ENCODE results near the gene ZFP2.
"Not testable (repeated sequence)": the region's sequence is repeated elsewhere in the genome, so short reads cannot be mapped to it uniquely, and the experiment has no call there.

Gene ZFP2

DNA sequence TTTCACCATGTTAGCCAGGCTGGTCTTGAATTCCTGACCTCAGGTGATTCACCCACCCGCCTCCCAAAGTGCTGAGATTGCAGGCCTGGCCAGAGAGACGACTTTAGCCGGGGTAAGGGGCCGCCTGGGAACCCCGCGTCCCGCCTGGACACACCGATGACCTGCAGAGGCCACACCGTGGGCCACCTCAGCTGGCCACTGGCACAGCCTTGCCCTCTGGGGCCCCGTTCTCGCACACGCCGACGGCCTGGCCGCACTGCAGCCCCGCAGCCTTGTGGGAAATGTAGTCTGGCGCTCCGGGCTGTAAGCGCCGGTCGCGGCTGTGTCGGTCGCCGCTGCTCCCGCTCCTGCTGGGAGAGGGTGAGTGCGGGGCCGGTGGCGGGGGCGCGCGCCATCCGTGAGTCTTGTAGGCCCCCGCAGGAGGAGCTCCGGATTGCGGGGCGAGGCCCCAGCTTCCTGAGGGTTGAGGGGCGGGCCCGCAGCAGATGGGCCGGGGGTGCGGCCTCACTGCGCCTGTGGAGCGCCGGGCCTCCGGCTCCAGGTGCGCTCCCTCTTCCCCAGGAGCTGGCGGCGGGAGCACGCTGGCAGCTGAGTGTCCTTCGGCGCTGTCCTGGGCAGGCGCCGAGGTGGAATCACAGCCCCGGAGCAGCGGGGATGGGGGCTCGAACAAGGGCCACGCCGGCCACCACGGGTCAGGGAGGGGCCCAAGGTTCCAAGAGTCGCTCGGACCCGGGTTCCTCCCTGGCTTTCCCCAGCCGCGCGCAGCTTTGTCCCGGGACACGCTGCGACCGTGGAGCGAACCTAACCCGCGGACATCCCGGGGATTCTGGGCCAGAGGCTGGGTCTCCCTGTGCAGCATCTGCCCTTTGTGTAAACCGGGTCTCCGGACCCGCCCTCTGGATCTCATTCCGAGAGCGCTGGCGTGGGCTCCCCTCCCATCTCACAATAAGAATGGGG lies at the start of gene ZFP2:
Gene ZFP2 (plus strand): TSS at position 299 of the 957 bp plus-strand sequence. CDS start 35,401 bp downstream, outside the sequence.
- no peaks in the 10 kb centered on the region for H3K27me3 ChIP-seq (ENCODE audit: control insufficient read depth, insufficient read depth, low read length)
- peak within 1 kb of the TSS; percentile 2 for H3K9ac ChIP-seq (ENCODE audit: low read length)
- H3K4me1 ChIP-seq (ENCODE audit: control insufficient read depth, insufficient read depth, low read length) = no peaks in the 10 kb centered on the region
- H3K36me3 ChIP-seq (ENCODE audit: control insufficient read depth, insufficient read depth, low read length) = no peaks in the 10 kb centered on the region
- H3K4me3 ChIP-seq (ENCODE audit: low read length) = peak within 1 kb of the TSS; percentile 76
- peak within 1 kb of the TSS; percentile 61 for H3K27ac ChIP-seq (ENCODE audit: low read depth, low read length)

DNA sequence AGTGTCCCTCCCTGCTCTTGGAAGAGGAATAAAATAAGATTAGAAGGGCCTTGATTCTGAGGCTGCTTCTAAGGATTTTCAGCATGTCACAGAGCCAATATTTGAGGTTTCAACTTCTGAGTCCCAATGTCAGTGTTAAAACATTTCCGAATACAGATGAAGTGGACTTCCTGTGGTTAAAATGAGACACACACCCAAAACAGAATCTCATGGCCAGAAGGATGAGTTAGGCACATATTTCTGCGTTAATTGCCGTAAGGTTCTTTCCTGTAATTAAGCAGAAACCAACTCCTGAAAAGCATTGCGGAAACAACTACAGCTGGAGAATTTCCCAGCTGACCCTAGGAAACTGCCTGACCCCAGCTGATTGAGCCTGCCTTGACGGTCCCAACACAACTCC lies 46.4 kb upstream of the ZFP2 start:
- H3K9ac ChIP-seq (ENCODE audit: low read length) = no peak overlapping the region
- no peak overlapping the region for H3K27ac ChIP-seq (ENCODE audit: low read depth, low read length)
- H3K36me3 ChIP-seq (ENCODE audit: control insufficient read depth, insufficient read depth, low read length) = no peaks in the 10 kb centered on the region
- H3K4me1 ChIP-seq (ENCODE audit: control insufficient read depth, insufficient read depth, low read length) = no peaks in the 10 kb centered on the region
- H3K4me3 ChIP-seq (ENCODE audit: low read length) = no peak overlapping the region
- H3K27me3 ChIP-seq (ENCODE audit: control insufficient read depth, insufficient read depth, low read length) = no peaks in the 10 kb centered on the region

DNA sequence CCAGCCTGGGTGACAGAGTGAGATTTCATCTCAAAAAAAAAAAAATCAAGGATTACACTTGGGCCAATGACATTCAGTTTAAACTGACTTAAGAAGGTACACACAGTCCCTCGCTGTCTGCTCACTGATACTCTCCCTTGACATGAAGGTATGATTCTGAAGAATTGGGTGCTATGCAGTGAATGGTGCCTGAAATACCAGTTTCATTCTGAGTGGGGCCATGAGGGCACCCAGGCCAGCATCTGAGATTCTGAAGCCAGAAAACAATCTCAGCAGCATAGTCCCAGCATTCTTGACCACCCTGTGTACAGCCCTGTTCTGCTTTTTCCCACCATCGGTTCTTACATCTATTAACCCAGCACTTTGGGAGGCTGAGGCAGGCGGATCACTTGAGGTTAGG lies 43.8 kb upstream of the ZFP2 start:
- no peaks in the 10 kb centered on the region for H3K4me1 ChIP-seq (ENCODE audit: control insufficient read depth, insufficient read depth, low read length)
- no peaks in the 10 kb centered on the region for H3K27me3 ChIP-seq (ENCODE audit: control insufficient read depth, insufficient read depth, low read length)
- H3K9ac ChIP-seq (ENCODE audit: low read length) = no peak overlapping the region
- no peak overlapping the region for H3K27ac ChIP-seq (ENCODE audit: low read depth, low read length)
- no peak overlapping the region for H3K4me3 ChIP-seq (ENCODE audit: low read length)
- no peaks in the 10 kb centered on the region for H3K36me3 ChIP-seq (ENCODE audit: control insufficient read depth, insufficient read depth, low read length)

DNA sequence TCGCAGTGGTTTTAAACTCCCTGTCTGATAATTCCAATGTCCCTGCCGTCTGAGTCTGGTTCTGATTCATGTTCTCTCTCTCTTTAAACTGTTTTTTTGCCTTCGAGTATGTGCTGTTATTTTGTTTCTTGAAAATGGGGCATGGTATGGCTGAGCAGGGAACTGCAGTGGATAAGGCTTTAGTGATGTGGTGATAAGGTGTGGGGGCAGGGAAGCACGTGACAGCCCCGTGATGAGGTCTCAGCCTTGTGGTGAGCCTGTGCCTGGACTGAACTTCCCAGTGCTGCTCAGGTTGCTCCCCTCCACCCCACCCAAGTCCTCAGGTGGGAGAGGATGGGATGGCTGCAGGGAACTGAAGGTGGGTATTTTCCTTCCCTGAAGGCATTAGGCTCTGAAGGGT lies 41.4 kb upstream of the ZFP2 start:
- Histone ChIP-seq H3K4me1 (ENCODE audit: control insufficient read depth, insufficient read depth, low read length) (no peaks in the 10 kb centered on the region), H3K36me3 (ENCODE audit: control insufficient read depth, insufficient read depth, low read length) (no peaks in the 10 kb centered on the region), H3K27me3 (ENCODE audit: control insufficient read depth, insufficient read depth, low read length) (no peaks in the 10 kb centered on the region), H3K4me3 (ENCODE audit: low read length) (no peak overlapping the region), H3K9ac (ENCODE audit: low read length) (no peak overlapping the region), H3K27ac (ENCODE audit: low read depth, low read length) (no peak overlapping the region)

DNA sequence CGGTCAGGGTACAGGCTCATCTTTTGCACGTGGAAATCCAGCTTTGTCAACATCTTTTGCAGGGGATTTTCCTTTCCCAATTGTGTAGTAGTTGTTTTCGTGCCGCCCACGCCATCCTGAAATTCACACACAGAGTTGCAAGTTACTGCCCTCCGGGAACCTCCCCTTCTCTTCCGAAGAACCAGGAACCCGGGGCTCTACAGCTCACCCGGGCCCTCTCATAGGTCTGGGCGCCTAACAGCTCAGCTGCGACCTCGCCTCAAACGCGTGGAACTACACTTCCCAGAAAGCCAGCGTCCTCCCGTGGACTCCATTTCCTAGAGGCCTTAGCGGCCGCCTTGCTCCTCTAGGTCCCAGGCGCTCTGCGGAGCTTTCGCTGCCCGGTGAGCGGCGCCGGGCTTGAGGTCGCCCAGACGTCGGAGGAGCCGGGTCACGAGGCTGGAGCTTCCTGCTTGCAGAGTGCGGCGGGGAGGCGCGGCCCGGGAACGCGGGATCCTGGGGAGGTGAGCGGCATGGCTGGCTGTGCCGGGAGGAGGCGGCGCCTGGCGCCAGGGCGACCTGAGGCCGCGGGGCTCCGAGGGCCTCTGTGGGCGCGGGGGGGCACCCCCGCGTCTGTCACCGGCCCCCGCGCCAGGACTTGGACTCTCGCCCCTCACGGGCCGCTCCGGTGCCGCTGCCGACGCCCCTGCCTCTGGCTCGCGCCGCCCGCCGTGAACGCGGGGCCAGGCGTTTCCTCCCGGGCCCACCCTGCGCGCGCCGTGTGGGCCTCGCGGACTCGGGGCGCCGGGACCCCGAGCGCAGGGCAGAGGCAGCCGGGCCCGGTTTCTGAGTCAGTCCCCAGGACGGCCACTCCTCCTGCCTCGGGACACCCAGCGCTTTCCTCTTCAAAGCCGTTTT lies 35.8 kb upstream of the ZFP2 start, which contains the start of gene ZNF354B:
Gene ZNF354B (plus strand): TSS at position 329 of the 897 bp plus-strand sequence. CDS start 1,095 bp downstream, outside the sequence.
- peak within 1 kb of the TSS; percentile 68 for H3K27ac ChIP-seq (ENCODE audit: low read depth, low read length)
- peaks cover 4% of the 10 kb centered on the region for H3K4me1 ChIP-seq (ENCODE audit: control insufficient read depth, insufficient read depth, low read length)
- no peaks in the 10 kb centered on the region for H3K27me3 ChIP-seq (ENCODE audit: control insufficient read depth, insufficient read depth, low read length)
- no peak within 1 kb of the TSS for H3K9ac ChIP-seq (ENCODE audit: low read length)
- H3K4me3 ChIP-seq (ENCODE audit: low read length) = peak within 1 kb of the TSS; percentile 74
- peaks cover 3% of the 10 kb centered on the region for H3K36me3 ChIP-seq (ENCODE audit: control insufficient read depth, insufficient read depth, low read length)

DNA sequence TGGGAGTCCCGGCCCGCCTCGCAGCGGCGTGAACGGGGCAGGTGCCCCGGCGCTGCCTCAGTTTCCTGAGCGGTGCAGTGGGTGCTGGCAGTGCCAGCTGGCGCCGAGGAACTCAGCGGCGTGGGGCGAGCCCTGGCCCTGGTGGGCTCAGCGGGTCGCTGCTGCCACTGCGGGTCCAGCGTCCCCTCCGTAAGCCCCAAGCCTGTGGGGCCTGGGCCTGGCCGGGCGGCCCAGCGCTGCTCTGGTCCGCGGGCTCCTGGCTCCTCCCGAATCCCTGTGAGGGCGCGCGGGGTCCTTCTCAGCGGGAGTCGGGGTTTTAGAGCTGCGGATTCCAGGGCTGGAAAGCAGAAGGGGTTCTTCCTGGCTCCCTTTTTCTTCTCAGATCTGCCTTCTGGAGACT lies 35.1 kb upstream of the ZFP2 start:
- not testable (repeated sequence) for H3K36me3 ChIP-seq (ENCODE audit: control insufficient read depth, insufficient read depth, low read length); H3K9ac ChIP-seq (ENCODE audit: low read length); H3K4me1 ChIP-seq (ENCODE audit: control insufficient read depth, insufficient read depth, low read length); H3K27me3 ChIP-seq (ENCODE audit: control insufficient read depth, insufficient read depth, low read length)
- Histone ChIP-seq H3K27ac (ENCODE audit: low read depth, low read length) (peak overlapping the region; percentile 68), H3K4me3 (ENCODE audit: low read length) (peak overlapping the region; percentile 74)

DNA sequence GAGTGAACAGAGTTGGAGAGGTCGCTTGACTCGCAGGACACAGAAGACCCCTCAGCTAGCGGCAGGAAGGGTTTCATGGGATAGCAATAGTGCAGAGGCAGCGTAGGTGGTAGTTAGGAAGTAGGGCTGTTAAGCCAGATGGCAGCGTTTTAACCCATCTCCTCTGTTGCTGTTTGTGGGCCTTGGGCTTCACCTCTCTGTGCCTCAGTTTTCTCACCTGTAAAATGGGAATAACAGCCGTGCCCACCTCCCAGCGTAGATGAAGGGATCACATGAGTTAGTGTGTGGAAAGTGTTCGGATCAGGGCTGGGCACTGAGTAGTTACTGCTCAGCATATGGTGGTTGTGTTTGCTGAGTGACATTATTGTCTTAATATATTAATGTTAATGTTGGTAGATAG lies 34.1 kb upstream of the ZFP2 start:
- no peak overlapping the region for H3K27ac ChIP-seq (ENCODE audit: low read depth, low read length)
- peaks cover 6% of the 10 kb centered on the region for H3K36me3 ChIP-seq (ENCODE audit: control insufficient read depth, insufficient read depth, low read length)
- H3K4me3 ChIP-seq (ENCODE audit: low read length) = no peak overlapping the region
- H3K4me1 ChIP-seq (ENCODE audit: control insufficient read depth, insufficient read depth, low read length) = peaks cover 4% of the 10 kb centered on the region
- no peak overlapping the region for H3K9ac ChIP-seq (ENCODE audit: low read length)
- H3K27me3 ChIP-seq (ENCODE audit: control insufficient read depth, insufficient read depth, low read length) = no peaks in the 10 kb centered on the region

DNA sequence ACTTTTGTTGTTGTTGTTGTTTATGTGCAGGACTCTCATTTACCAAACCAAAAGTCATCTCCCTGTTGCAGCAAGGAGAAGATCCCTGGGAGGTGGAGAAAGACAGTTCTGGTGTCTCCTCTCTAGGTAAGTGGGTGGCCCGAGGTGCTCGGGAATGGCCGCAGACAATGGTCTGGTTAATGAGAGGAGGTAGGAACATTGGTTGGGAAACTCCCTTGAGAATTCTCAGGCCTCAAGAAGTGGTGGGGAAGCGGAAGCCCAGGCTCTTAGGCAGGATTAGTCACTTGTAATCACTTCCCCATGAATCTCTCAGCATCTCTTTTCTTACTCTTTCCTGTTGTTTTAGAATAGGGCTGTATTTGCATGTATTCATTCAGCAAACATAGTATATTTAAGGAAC lies 28.8 kb upstream of the ZFP2 start:
- H3K27me3 ChIP-seq (ENCODE audit: control insufficient read depth, insufficient read depth, low read length) = no peaks in the 10 kb centered on the region
- no peak overlapping the region for H3K9ac ChIP-seq (ENCODE audit: low read length)
- no peak overlapping the region for H3K27ac ChIP-seq (ENCODE audit: low read depth, low read length)
- peaks cover 25% of the 10 kb centered on the region for H3K36me3 ChIP-seq (ENCODE audit: control insufficient read depth, insufficient read depth, low read length)
- H3K4me1 ChIP-seq (ENCODE audit: control insufficient read depth, insufficient read depth, low read length) = no peaks in the 10 kb centered on the region
- no peak overlapping the region for H3K4me3 ChIP-seq (ENCODE audit: low read length)

DNA sequence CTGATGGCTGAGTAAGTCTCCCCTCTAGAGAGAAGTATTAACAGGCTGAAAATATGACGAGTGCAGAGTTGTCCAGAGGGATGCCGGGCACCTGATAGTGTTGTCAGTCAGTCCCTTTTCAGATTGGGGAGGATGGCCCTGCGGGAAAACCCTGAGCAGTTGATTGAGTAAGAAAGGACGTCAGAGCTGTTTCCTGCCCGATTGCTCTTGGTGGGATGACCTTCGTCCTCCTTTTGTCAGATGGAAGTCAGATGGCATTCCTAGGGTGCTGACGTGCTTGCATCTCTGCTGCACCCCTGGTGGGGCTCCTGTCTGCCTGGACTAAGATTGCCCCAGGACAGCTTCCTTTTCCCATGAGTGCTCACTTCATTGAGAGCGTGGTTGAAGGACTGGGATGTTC lies 26.1 kb upstream of the ZFP2 start:
- peaks cover 27% of the 10 kb centered on the region for H3K36me3 ChIP-seq (ENCODE audit: control insufficient read depth, insufficient read depth, low read length)
- H3K4me1 ChIP-seq (ENCODE audit: control insufficient read depth, insufficient read depth, low read length) = no peaks in the 10 kb centered on the region

DNA sequence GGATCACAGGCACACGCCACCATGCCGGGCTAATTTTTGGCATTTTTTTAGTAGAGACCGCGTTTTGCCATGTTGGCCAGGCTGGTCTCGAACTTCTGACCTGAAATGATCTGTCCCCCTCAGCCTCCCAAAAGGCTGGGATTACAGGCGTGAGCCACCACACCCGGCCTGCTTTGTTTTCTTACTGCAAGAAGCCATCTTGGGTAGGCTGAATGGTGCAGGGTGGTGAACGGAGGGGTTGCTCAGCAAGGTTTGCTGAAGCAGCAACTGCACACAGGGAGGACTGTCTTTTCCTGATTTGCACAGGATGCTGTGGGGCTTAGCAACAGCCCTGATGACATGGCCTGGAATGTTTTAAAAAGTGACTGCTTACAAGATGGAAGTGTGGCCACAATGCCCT lies 25.3 kb upstream of the ZFP2 start:
- no peaks in the 10 kb centered on the region for H3K4me1 ChIP-seq (ENCODE audit: control insufficient read depth, insufficient read depth, low read length)
- no peaks in the 10 kb centered on the region for H3K27me3 ChIP-seq (ENCODE audit: control insufficient read depth, insufficient read depth, low read length)
- no peak overlapping the region for H3K4me3 ChIP-seq (ENCODE audit: low read length)
- H3K27ac ChIP-seq (ENCODE audit: low read depth, low read length) = no peak overlapping the region
- peaks cover 33% of the 10 kb centered on the region for H3K36me3 ChIP-seq (ENCODE audit: control insufficient read depth, insufficient read depth, low read length)
- H3K9ac ChIP-seq (ENCODE audit: low read length) = no peak overlapping the region

More for the DNA sequence above, 26.1 kb upstream of the ZFP2 start:
- Histone ChIP-seq H3K4me3 (ENCODE audit: low read length) (no peak overlapping the region), H3K27ac (ENCODE audit: low read depth, low read length) (no peak overlapping the region), H3K27me3 (ENCODE audit: control insufficient read depth, insufficient read depth, low read length) (no peaks in the 10 kb centered on the region), H3K9ac (ENCODE audit: low read length) (no peak overlapping the region)

DNA sequence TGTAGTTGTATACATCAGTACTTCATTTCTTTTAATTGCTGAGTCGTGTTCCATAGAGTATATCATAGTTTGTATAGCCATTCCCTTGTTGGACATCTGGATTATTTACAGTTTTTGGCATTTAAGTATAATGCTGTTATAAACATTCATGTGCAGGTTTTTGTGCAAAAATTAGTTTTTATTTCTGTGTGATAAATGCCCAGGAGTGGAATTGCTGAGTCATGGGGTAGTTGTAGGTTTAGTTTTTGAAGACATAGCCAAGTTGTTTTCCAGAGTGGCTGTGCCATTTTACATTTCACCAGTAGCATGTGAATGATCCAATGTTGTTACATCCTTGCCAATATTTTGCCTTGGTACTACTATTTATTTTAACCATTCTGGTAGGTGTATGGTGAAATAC lies 23.4 kb upstream of the ZFP2 start:
- Histone ChIP-seq H3K27me3 (ENCODE audit: control insufficient read depth, insufficient read depth, low read length) (no peaks in the 10 kb centered on the region), H3K4me3 (ENCODE audit: low read length) (no peak overlapping the region), H3K27ac (ENCODE audit: low read depth, low read length) (no peak overlapping the region), H3K4me1 (ENCODE audit: control insufficient read depth, insufficient read depth, low read length) (no peaks in the 10 kb centered on the region), H3K36me3 (ENCODE audit: control insufficient read depth, insufficient read depth, low read length) (peaks cover 38% of the 10 kb centered on the region), H3K9ac (ENCODE audit: low read length) (no peak overlapping the region)

DNA sequence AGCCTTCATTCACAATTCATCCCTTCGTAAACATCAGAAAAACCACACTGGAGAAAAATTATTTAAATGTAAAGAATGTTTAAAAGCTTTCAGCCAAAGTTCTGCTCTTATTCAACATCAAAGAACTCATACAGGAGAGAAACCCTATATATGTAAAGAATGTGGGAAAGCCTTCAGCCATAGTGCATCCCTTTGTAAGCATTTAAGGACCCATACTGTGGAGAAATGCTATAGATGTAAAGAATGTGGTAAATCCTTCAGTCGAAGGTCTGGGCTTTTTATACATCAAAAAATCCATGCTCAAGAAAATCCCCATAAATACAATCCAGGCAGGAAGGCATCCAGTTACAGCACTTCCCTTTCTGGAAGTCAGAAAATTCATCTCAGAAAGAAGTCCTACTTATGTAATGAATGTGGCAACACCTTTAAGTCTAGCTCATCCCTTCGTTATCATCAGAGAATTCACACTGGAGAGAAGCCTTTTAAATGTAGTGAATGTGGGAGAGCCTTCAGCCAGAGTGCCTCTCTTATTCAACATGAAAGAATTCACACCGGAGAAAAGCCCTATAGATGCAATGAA lies 12.5 kb upstream of the ZFP2 start:
- H3K27ac ChIP-seq (ENCODE audit: low read depth, low read length); H3K27me3 ChIP-seq (ENCODE audit: control insufficient read depth, insufficient read depth, low read length); H3K4me3 ChIP-seq (ENCODE audit: low read length); H3K4me1 ChIP-seq (ENCODE audit: control insufficient read depth, insufficient read depth, low read length); H3K9ac ChIP-seq (ENCODE audit: low read length): not testable (repeated sequence)
- peaks cover 12% of the 10 kb centered on the region for H3K36me3 ChIP-seq (ENCODE audit: control insufficient read depth, insufficient read depth, low read length)

All from rectal smooth muscle tissue (tissue), 1 donor.